ENCODE measurements around the gene FCHSD2. TPM values are rescaled to one million over a fixed set of nuclear protein-coding genes. Genes with fewer than 3 reads are reported as not detected.

The FCHSD2 gene
- total RNA-seq, 1 experiment from 2014 or later: 7.1 TPM

GRCh38 chr11:72856551-72857345 is 285.4 kb downstream of the FCHSD2 start:
- H3K4me3 ChIP-seq (ENCODE audit: low read length): no peak overlapping the region
- no peak overlapping the region for H3K4me2 ChIP-seq (ENCODE audit: low read length)
- no peak overlapping the region for H3K9ac ChIP-seq (ENCODE audit: low read length)
- H2AFZ ChIP-seq (ENCODE audit: low read length): no peak overlapping the region
- H3K79me2 ChIP-seq (ENCODE audit: low read length): no peaks in the 10 kb centered on the region
- no peaks in the 10 kb centered on the region for H3K4me1 ChIP-seq (ENCODE audit: insufficient read depth, low read length)
- POLR2A ChIA-PET (ENCODE audit: unreplicated experiment): no interaction called here
- H4K20me1 ChIP-seq (ENCODE audit: low read length): no peaks in the 10 kb centered on the region
- DNase-seq (no peak), ATAC-seq (no peak)
- H3K9me3 ChIP-seq (ENCODE audit: low read length): no peaks in the 10 kb centered on the region
- H3K36me3 ChIP-seq (ENCODE audit: low read depth, low read length): no peaks in the 10 kb centered on the region
- intact Hi-C loops (cut with micrococcal nuclease): no loop called here
- no peak for TF ChIP-seq EZH2phosphoT487 (IDR thresholded peaks at IDR 0.05; ENCODE audit: borderline replicate concordance, low read length)
- TF ChIP-seq EZH2 (IDR thresholded peaks at IDR 0.05; ENCODE audit: low read length, unreplicated experiment): no peak
- no peak for TF ChIP-seq CTCF (conservative IDR thresholded peaks at IDR 0.05; ENCODE audit: low read depth, low read length)
- no peaks in the 10 kb centered on the region for H3K27me3 ChIP-seq (ENCODE audit: low read length)
- H3K27ac ChIP-seq (ENCODE audit: low read length): no peak overlapping the region
- CTCF ChIA-PET: no interaction called here
- H3F3A ChIP-seq (ENCODE audit: low read length, unreplicated experiment): no peaks in the 10 kb centered on the region
- no peaks in the 10 kb centered on the region for H3K9me2 ChIP-seq (replicated peaks; ENCODE audit: low read length)
- no TSS peak for BruUV-seq (replicated peaks)

DNA sequence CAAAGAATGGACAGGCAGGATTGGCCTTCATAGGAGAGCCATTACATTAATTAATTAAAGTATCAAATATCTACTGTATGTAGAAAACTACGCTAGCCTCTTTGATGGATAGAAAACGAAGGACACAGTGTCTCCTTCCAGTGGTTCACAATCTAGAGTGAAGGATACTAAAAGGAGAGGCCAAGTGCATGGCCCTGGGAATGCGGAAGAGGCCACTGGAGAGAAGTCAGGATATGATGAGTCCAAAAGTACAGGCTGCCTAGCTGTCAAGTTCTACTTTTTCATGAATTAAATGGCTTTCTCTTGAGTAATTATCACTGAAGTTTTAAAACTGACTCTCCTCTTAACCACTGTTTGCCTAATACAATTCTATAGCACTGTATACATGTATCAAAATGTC is 286.1 kb downstream of the FCHSD2 start:
- Histone ChIP-seq H3K4me1 (ENCODE audit: insufficient read depth, low read length) (no peaks in the 10 kb centered on the region), H3K4me2 (ENCODE audit: low read length) (no peak overlapping the region), H4K20me1 (ENCODE audit: low read length) (no peaks in the 10 kb centered on the region), H3K27ac (ENCODE audit: low read length) (no peak overlapping the region), H3K9ac (ENCODE audit: low read length) (no peak overlapping the region), H3F3A (ENCODE audit: low read length, unreplicated experiment) (no peaks in the 10 kb centered on the region), H3K27me3 (ENCODE audit: low read length) (no peaks in the 10 kb centered on the region), H3K4me3 (ENCODE audit: low read length) (no peak overlapping the region), H3K9me3 (ENCODE audit: low read length) (no peaks in the 10 kb centered on the region), H2AFZ (ENCODE audit: low read length) (no peak overlapping the region), H3K9me2 (replicated peaks; ENCODE audit: low read length) (no peaks in the 10 kb centered on the region), H3K79me2 (ENCODE audit: low read length) (no peaks in the 10 kb centered on the region), H3K36me3 (ENCODE audit: low read depth, low read length) (no peaks in the 10 kb centered on the region)
- ChIA-PET POLR2A (ENCODE audit: unreplicated experiment) (no interaction called here), CTCF (no interaction called here)
- BruUV-seq (replicated peaks): no TSS peak
- intact Hi-C loops (cut with micrococcal nuclease): no loop called here
- ATAC-seq (no peak), DNase-seq (no peak)
- TF ChIP-seq EZH2phosphoT487 (IDR thresholded peaks at IDR 0.05; ENCODE audit: borderline replicate concordance, low read length): no peak
- TF ChIP-seq EZH2 (IDR thresholded peaks at IDR 0.05; ENCODE audit: low read length, unreplicated experiment): no peak
- TF ChIP-seq CTCF (conservative IDR thresholded peaks at IDR 0.05; ENCODE audit: low read depth, low read length): no peak

GRCh38 chr11:72851726-72852125 is 290.4 kb downstream of the FCHSD2 start:
- no peaks in the 10 kb centered on the region for H3K79me2 ChIP-seq (ENCODE audit: low read length)
- no peaks in the 10 kb centered on the region for H3K4me1 ChIP-seq (ENCODE audit: insufficient read depth, low read length)
- H3K9ac ChIP-seq (ENCODE audit: low read length): no peak overlapping the region
- no peak overlapping the region for H2AFZ ChIP-seq (ENCODE audit: low read length)
- ChIA-PET POLR2A (ENCODE audit: unreplicated experiment) (no interaction called here), CTCF (no interaction called here)
- intact Hi-C loops (cut with micrococcal nuclease): no loop called here
- H3K4me3 ChIP-seq (ENCODE audit: low read length): no peak overlapping the region
- no peak overlapping the region for H3K4me2 ChIP-seq (ENCODE audit: low read length)
- ATAC-seq: no peak
- H3K27ac ChIP-seq (ENCODE audit: low read length): no peak overlapping the region
- H3K9me2 ChIP-seq (replicated peaks; ENCODE audit: low read length): no peaks in the 10 kb centered on the region
- no peaks in the 10 kb centered on the region for H3K36me3 ChIP-seq (ENCODE audit: low read depth, low read length)
- H4K20me1 ChIP-seq (ENCODE audit: low read length): no peaks in the 10 kb centered on the region
- no peaks in the 10 kb centered on the region for H3F3A ChIP-seq (ENCODE audit: low read length, unreplicated experiment)
- H3K9me3 ChIP-seq (ENCODE audit: low read length): no peaks in the 10 kb centered on the region
- TF ChIP-seq EZH2 (IDR thresholded peaks at IDR 0.05; ENCODE audit: low read length, unreplicated experiment) (no peak), EZH2phosphoT487 (IDR thresholded peaks at IDR 0.05; ENCODE audit: borderline replicate concordance, low read length) (no peak), CTCF (conservative IDR thresholded peaks at IDR 0.05; ENCODE audit: low read depth, low read length) (no peak)
- no peaks in the 10 kb centered on the region for H3K27me3 ChIP-seq (ENCODE audit: low read length)
- DNase-seq: no peak
- no TSS peak for BruUV-seq (replicated peaks)
